Measurements from ENCODE around the gene ZDHHC22.

Gene ZDHHC22

GRCh38 chr14:77084985-77085384 is 56.6 kb downstream of the ZDHHC22 start:
- DNase-seq (ENCODE audit: low spot score) = no peak
- FAIRE-seq = no peak

- FAIRE-seq (no peak), DNase-seq (ENCODE audit: low spot score) (no peak)
These were observed 58.5 kb downstream of the ZDHHC22 start for GRCh38 chr14:77083082-77083481.

- DNase-seq (ENCODE audit: low spot score) (no peak), FAIRE-seq (no peak)
These were observed 59.2 kb downstream of the ZDHHC22 start for GRCh38 chr14:77082356-77082755.
